Measurements from ENCODE around the gene RAB23.

GRCh38 chr6:57147955-57148858 is 73.9 kb downstream of the RAB23 start:
- no peak for TF ChIP-seq ETV6 (IDR thresholded peaks at IDR 0.05; ENCODE audit: borderline replicate concordance in 1 of 2, low read depth in 2 of 2, low read length in 1 of 2)
- TF ChIP-seq ETV6 (CRISPR knock-in tag; IDR thresholded peaks at IDR 0.05; ENCODE audit: borderline replicate concordance) = no peak
- no peak for TF ChIP-seq CTCF (IDR thresholded peaks at IDR 0.05 in 2 of 3, conservative IDR thresholded peaks at IDR 0.05 in 1 of 3; ENCODE audit: insufficient read depth in 2 of 3, low read depth in 1 of 3, low read length in 3 of 3)
- no peak for TF ChIP-seq HNRNPLL (IDR thresholded peaks at IDR 0.05; ENCODE audit: low read depth, low read length, poor library complexity, severe bottlenecking)
- TF ChIP-seq TGIF2 (CRISPR knock-in tag; IDR thresholded peaks at IDR 0.05) = no peak
- no peak for TF ChIP-seq TCF7L2 (IDR thresholded peaks at IDR 0.05; ENCODE audit: low read depth, low read length)
- no peak for TF ChIP-seq SRSF7 (optimal IDR thresholded peaks at IDR 0.05; ENCODE audit: low read depth, low read length)
- TF ChIP-seq ATF2 (CRISPR knock-in tag; IDR thresholded peaks at IDR 0.05) = no peak
- no peak for TF ChIP-seq FOSL1 (tag; conservative IDR thresholded peaks at IDR 0.05)
- no peak for TF ChIP-seq CREB1 (IDR thresholded peaks at IDR 0.05)
- no peak for TF ChIP-seq CREB1 (CRISPR knock-in tag; IDR thresholded peaks at IDR 0.05)
- TF ChIP-seq RBM39 (optimal IDR thresholded peaks at IDR 0.05; ENCODE audit: low read depth, low read length) = no peak
- no peak for TF ChIP-seq EZH2 (IDR thresholded peaks at IDR 0.05; ENCODE audit: borderline replicate concordance, low read depth, low read length)
- TF ChIP-seq POLR2AphosphoS5 (IDR thresholded peaks at IDR 0.05; ENCODE audit: control insufficient read depth, insufficient read depth, low read depth, low read length) = no peak
- no peak for TF ChIP-seq NR4A1 (CRISPR knock-in tag; IDR thresholded peaks at IDR 0.05)
- no peak for TF ChIP-seq NR4A1 (tag; IDR thresholded peaks at IDR 0.05)

Measured in K562 (cell line).